Muscle of leg (tissue), 11 donors: ENCODE measurements around the gene ACBD6. TPM values are rescaled to one million over a fixed set of nuclear protein-coding genes. Genes with fewer than 3 reads are reported as not detected.

Experiments used
- DNase-seq: peaks from one replicate; pipeline ENCODE4 v3.0.0; 2013
- H3K27ac ChIP-seq: one replicate; pipeline ENCODE4 v1.5.1; 2013; ENCODE audit warnings: mild to moderate bottlenecking, low read length, control low read depth
- H3K27me3 ChIP-seq: one replicate; pipeline ENCODE4 v1.6.1; 2013; ENCODE audit warnings: low read length; ENCODE audit not compliant: control insufficient read depth, insufficient read depth
- H3K36me3 ChIP-seq: one replicate; pipeline ENCODE4 v1.6.1; 2013; ENCODE audit warnings: low read length; ENCODE audit not compliant: control insufficient read depth, insufficient read depth
- H3K4me1 ChIP-seq: one replicate; pipeline ENCODE4 v1.6.1; 2013; ENCODE audit warnings: low read length; ENCODE audit not compliant: control insufficient read depth, insufficient read depth
- H3K4me3 ChIP-seq: one replicate; pipeline ENCODE4 v1.5.1; 2013; ENCODE audit warnings: low read length, control low read depth
- H3K9me3 ChIP-seq: replicated peaks from 2 replicates; pipeline ENCODE4 v1.6.1; 2013; ENCODE audit warnings: low read depth, low read length; ENCODE audit not compliant: control insufficient read depth
- WGBS: methylation state at CpG from one replicate; pipeline ENCODE4 v1.1.5; 2013; ENCODE audit warnings: missing lambda C conversion rate; ENCODE audit not compliant: insufficient coverage; 5-methylcytosine and 5-hydroxymethylcytosine counted together
- polyA plus RNA-seq, 8 donors: library from polyadenylated mRNA; unstranded; fragments of 120-200 nt; gene quantifications; one replicate each; pipeline versions ENCODE4 v1.2.1 to v1.2.3, GENCODE V29; 2013; ENCODE audit warnings: inconsistent platforms in 1 of 8, low replicate concordance in 1 of 8; ENCODE audit not compliant: insufficient read length in 8 of 8, insufficient read depth in 1 of 8
- total RNA-seq: library from RNA; stranded (reverse); fragments of 120-200 nt; gene quantifications from one replicate; pipeline ENCODE4 v1.2.4, GENCODE V29; 2013

Gene ACBD6
- total and polyA plus RNA-seq, 9 donors: 43.8 to 53.6 (median 50.0) TPM

- Histone ChIP-seq H3K27me3 (no peaks in the 10 kb centered on the region), H3K27ac (no peak overlapping the region), H3K36me3 (no peaks in the 10 kb centered on the region), H3K9me3 (no peaks in the 10 kb centered on the region), H3K4me1 (no peaks in the 10 kb centered on the region), H3K4me3 (no peak overlapping the region)
- no peak for DNase-seq
- WGBS: 100% methylated on average over 1 of the region's 6 CpGs
These were observed 99.8 kb downstream of the ACBD6 start for GRCh38 chr1:180402551-180402950.

GRCh38 chr1:180402001-180402400 is 100.4 kb downstream of the ACBD6 start:
- no peak overlapping the region for H3K4me3 ChIP-seq
- no peaks in the 10 kb centered on the region for H3K27me3 ChIP-seq
- no CpG with 5 or more reads among the region's 1 CpG for WGBS
- H3K4me1 ChIP-seq: no peaks in the 10 kb centered on the region
- DNase-seq: no peak
- no peaks in the 10 kb centered on the region for H3K9me3 ChIP-seq
- no peak overlapping the region for H3K27ac ChIP-seq
- no peaks in the 10 kb centered on the region for H3K36me3 ChIP-seq

GRCh38 chr1:180397175-180397574 is 105.2 kb downstream of the ACBD6 start:
- H3K36me3 ChIP-seq: peaks cover 3% of the 10 kb centered on the region
- WGBS: no CpG with 5 or more reads among the region's 4 CpGs
- no peaks in the 10 kb centered on the region for H3K4me1 ChIP-seq
- H3K4me3 ChIP-seq: no peak overlapping the region
- peaks cover 6% of the 10 kb centered on the region for H3K9me3 ChIP-seq
- no peak overlapping the region for H3K27ac ChIP-seq
- H3K27me3 ChIP-seq: no peaks in the 10 kb centered on the region
- DNase-seq: no peak

- H3K36me3 ChIP-seq: peaks cover 3% of the 10 kb centered on the region
- no peaks in the 10 kb centered on the region for H3K4me1 ChIP-seq
- peaks cover 8% of the 10 kb centered on the region for H3K9me3 ChIP-seq
- DNase-seq: no peak
- H3K27me3 ChIP-seq: no peaks in the 10 kb centered on the region
- no peak overlapping the region for H3K27ac ChIP-seq
- no peak overlapping the region for H3K4me3 ChIP-seq
- 93% methylated on average over 3 of the region's 7 CpGs for WGBS
These were observed 109.8 kb downstream of the ACBD6 start for GRCh38 chr1:180392427-180393145.

GRCh38 chr1:180392020-180392419 is 110.4 kb downstream of the ACBD6 start:
- H3K4me1 ChIP-seq: no peaks in the 10 kb centered on the region
- H3K36me3 ChIP-seq: peaks cover 7% of the 10 kb centered on the region
- H3K4me3 ChIP-seq: no peak overlapping the region
- no peak overlapping the region for H3K27ac ChIP-seq
- peaks cover 12% of the 10 kb centered on the region for H3K9me3 ChIP-seq
- DNase-seq: no peak
- H3K27me3 ChIP-seq: no peaks in the 10 kb centered on the region

GRCh38 chr1:180387413-180387812 is 115.0 kb downstream of the ACBD6 start:
- Histone ChIP-seq H3K9me3 (peaks cover 21% of the 10 kb centered on the region), H3K27me3 (no peaks in the 10 kb centered on the region), H3K4me1 (no peaks in the 10 kb centered on the region), H3K36me3 (peaks cover 4% of the 10 kb centered on the region), H3K27ac (no peak overlapping the region), H3K4me3 (no peak overlapping the region)
- no CpG with 5 or more reads among the region's 1 CpG for WGBS
- DNase-seq: no peak

- Histone ChIP-seq H3K4me3 (no peak overlapping the region), H3K9me3 (peaks cover 22% of the 10 kb centered on the region), H3K27me3 (no peaks in the 10 kb centered on the region), H3K27ac (no peak overlapping the region), H3K36me3 (peaks cover 4% of the 10 kb centered on the region), H3K4me1 (no peaks in the 10 kb centered on the region)
- no peak for DNase-seq
- no CpG with 5 or more reads among the region's 4 CpGs for WGBS
These were observed 115.5 kb downstream of the ACBD6 start for GRCh38 chr1:180386745-180387367.

GRCh38 chr1:180385144-180385543 is 117.2 kb downstream of the ACBD6 start:
- no peaks in the 10 kb centered on the region for H3K4me1 ChIP-seq
- peaks cover 4% of the 10 kb centered on the region for H3K36me3 ChIP-seq
- H3K27ac ChIP-seq: no peak overlapping the region
- no peaks in the 10 kb centered on the region for H3K27me3 ChIP-seq
- no peak overlapping the region for H3K4me3 ChIP-seq
- H3K9me3 ChIP-seq: peaks cover 29% of the 10 kb centered on the region
- DNase-seq: no peak

- Histone ChIP-seq H3K36me3 (peaks cover 4% of the 10 kb centered on the region), H3K4me1 (no peaks in the 10 kb centered on the region), H3K9me3 (peaks cover 33% of the 10 kb centered on the region), H3K27ac (no peak overlapping the region), H3K27me3 (no peaks in the 10 kb centered on the region), H3K4me3 (no peak overlapping the region)
- no peak for DNase-seq
- no CpG with 5 or more reads among the region's 3 CpGs for WGBS
These were observed 117.9 kb downstream of the ACBD6 start for GRCh38 chr1:180384286-180385005.

- DNase-seq: no peak
- no peak overlapping the region for H3K4me3 ChIP-seq
- WGBS: no CpG with 5 or more reads among the region's 5 CpGs
- peaks cover 38% of the 10 kb centered on the region for H3K9me3 ChIP-seq
- H3K36me3 ChIP-seq: peaks cover 3% of the 10 kb centered on the region
- H3K27me3 ChIP-seq: no peaks in the 10 kb centered on the region
- H3K4me1 ChIP-seq: no peaks in the 10 kb centered on the region
- no peak overlapping the region for H3K27ac ChIP-seq
These were observed 119.9 kb downstream of the ACBD6 start for GRCh38 chr1:180382326-180383115.
